Activated CD8-positive, alpha-beta T cell treated with anti-CD3 and anti-CD28 coated beads, Interleukin-2, amount 10 ng/mL, durations not matched to agents 7 days and 5 days (primary cell): ENCODE results near the gene PLEKHF1. TPM values are rescaled to one million over a fixed set of nuclear protein-coding genes. Genes with fewer than 3 reads are reported as not detected.
"Not testable (repeated sequence)": the region's sequence is repeated elsewhere in the genome, so short reads cannot be mapped to it uniquely, and the experiment has no call there.

Source experiments
- ATAC-seq: fragments of 150-1000 bp; cut with Tn5 transposase; one replicate; pipeline ENCODE4 v1.10.0; 2021; ENCODE audit warnings: moderate library complexity
- CTCF ChIA-PET: fragments of 350-600 bp; sonication (Branson Sonifier 250); formaldehyde crosslinking; loops from one replicate; lab custom pipeline; 2021; ENCODE audit warnings: antibody characterized with exemption; lab: Charles Lee
- POLR2A ChIA-PET: fragments of 350-600 bp; sonication (Branson Sonifier 250); formaldehyde crosslinking; loops from one replicate; lab custom pipeline; 2021; ENCODE audit warnings: antibody characterized with exemption; lab: Charles Lee
- DNase-seq: peaks from one replicate; pipeline ENCODE4 v3.0.0-alpha.2; 2020
- H3K27ac Mint-ChIP-seq: one replicate; pipeline ENCODE4 v1.8.0; 2021; ENCODE audit warnings: mild to moderate bottlenecking, mixed read lengths
- H3K27me3 Mint-ChIP-seq: one replicate; pipeline ENCODE4 v1.8.0; 2021; ENCODE audit warnings: low read depth, mixed read lengths
- H3K36me3 Mint-ChIP-seq: one replicate; pipeline ENCODE4 v1.8.0; 2021; ENCODE audit warnings: low read depth, mixed read lengths
- H3K4me1 Mint-ChIP-seq: one replicate; pipeline ENCODE4 v1.8.0; 2021; ENCODE audit warnings: low read depth, mixed read lengths
- H3K4me3 Mint-ChIP-seq: one replicate; pipeline ENCODE4 v1.8.0; 2021; ENCODE audit warnings: mild to moderate bottlenecking, mixed read lengths
- H3K9me3 Mint-ChIP-seq: one replicate; pipeline ENCODE4 v1.8.0; 2022; ENCODE audit warnings: mixed read lengths; ENCODE audit not compliant: insufficient read depth
- total RNA-seq, 2 experiments: library from RNA; stranded (reverse); gene quantifications; one replicate each; pipeline ENCODE4 v1.2.3, GENCODE V29; 2021

The PLEKHF1 gene
- total RNA-seq, 2 experiments from 2014 or later: 46.0 to 47.7 TPM

- ATAC-seq (no peak), DNase-seq (no peak)
- Mint-ChIP-seq H3K27me3 (peaks cover 3% of the 10 kb centered on the region), H3K4me3 (peak overlapping the region; percentile 81), H3K36me3 (no peaks in the 10 kb centered on the region), H3K27ac (peak overlapping the region; percentile 95), H3K4me1 (peaks cover 69% of the 10 kb centered on the region), H3K9me3 (no peaks in the 10 kb centered on the region)
- POLR2A ChIA-PET: interaction anchor here (1.7 to 10.9 kb wide), 4 partner anchors 18 to 90 kb away, joined by 6 to 96 read pairs (median 15); partner anchors contain the start of genes PLEKHF1 and POP4
- CTCF ChIA-PET: interaction anchor here (0.8 to 8.6 kb wide), 9 partner anchors 10 to 96 kb away, joined by 3 to 90 read pairs (median 5); partner anchors contain the start of genes C19orf12, PLEKHF1 and POP4
Measured at GRCh38 chr19:29624489-29625185, 40.6 kb upstream of the PLEKHF1 start.

DNA sequence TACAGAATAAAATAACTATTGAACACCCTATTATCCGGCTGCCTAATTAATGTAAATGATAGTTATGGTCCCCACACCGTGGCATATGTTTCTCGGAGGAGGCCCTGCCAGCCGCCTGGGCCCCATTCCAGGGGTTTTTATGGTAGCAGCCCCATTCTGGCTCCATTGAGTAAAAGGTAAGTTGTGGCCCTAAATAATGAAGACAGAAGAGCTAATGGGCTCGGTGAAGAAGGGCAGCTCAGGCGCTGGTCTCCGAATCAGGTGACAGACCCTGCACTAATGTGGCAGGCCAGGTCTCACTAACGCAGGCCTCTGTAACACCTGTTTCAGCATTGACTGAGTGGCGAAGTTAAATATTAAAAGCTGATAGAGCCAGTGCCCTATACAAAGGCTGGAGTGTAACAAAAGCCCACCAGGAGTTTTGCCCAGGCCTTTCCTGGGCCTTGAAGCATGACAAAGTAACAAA lies 40.0 kb upstream of the PLEKHF1 start:
- Mint-ChIP-seq H3K4me3 (peak overlapping the region; percentile 81), H3K27ac (peak overlapping the region; percentile 43), H3K36me3 (no peaks in the 10 kb centered on the region), H3K27me3 (peaks cover 3% of the 10 kb centered on the region), H3K9me3 (no peaks in the 10 kb centered on the region), H3K4me1 (peaks cover 66% of the 10 kb centered on the region)
- no peak for ATAC-seq
- ChIA-PET POLR2A (interaction anchor here (10.9 kb wide), 1 partner anchor 19 kb away, joined by 96 read pairs; the partner anchor contains the start of gene POP4), CTCF (interaction anchor here (1.0 to 1.3 kb wide), 3 partner anchors 15 to 95 kb away, joined by 3 to 6 read pairs (median 4); partner anchors contain the start of gene POP4)
- DNase-seq: no peak

- no peak for DNase-seq
- peaks cover 54% of the 10 kb centered on the region for H3K4me1 Mint-ChIP-seq
- H3K36me3 Mint-ChIP-seq: no peaks in the 10 kb centered on the region
- H3K9me3 Mint-ChIP-seq: no peaks in the 10 kb centered on the region
- H3K27me3 Mint-ChIP-seq: no peaks in the 10 kb centered on the region
- CTCF ChIA-PET: interaction anchor here (1.1 kb wide), 1 partner anchor 16 kb away, joined by 3 read pairs; no protein-coding TSS in a partner anchor
- no peak overlapping the region for H3K27ac Mint-ChIP-seq
- no peak overlapping the region for H3K4me3 Mint-ChIP-seq
- ATAC-seq: no peak
- POLR2A ChIA-PET: interaction anchor here (10.9 kb wide), 1 partner anchor 20 kb away, joined by 96 read pairs; the partner anchor contains the start of gene POP4
Measured at GRCh38 chr19:29626386-29626785, 38.9 kb upstream of the PLEKHF1 start.

DNA sequence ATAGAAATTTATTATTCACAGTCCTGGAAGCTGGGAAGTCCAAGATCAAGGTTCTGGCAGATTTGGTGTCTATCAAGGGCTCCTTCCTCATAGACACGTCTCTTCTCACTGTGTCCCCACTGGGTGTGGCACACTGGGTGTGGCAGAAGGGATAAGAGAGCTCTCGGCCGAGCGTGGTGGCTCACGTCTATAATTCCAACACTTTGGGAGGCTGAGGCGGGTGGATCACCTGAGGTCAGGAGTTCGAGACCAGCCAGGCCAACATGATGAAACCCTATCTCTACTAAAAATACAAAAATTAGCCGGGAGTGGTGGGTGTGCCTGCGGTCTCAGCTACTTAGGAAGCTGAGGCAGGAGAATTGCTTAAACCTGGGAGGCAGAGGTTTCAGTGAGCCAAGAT lies 38.4 kb upstream of the PLEKHF1 start:
- not testable (repeated sequence) for H3K27ac Mint-ChIP-seq, H3K9me3 Mint-ChIP-seq, H3K27me3 Mint-ChIP-seq, H3K36me3 Mint-ChIP-seq, H3K4me3 Mint-ChIP-seq, DNase-seq, ATAC-seq
- H3K4me1 Mint-ChIP-seq: peaks cover 50% of the 10 kb centered on the region
- ChIA-PET CTCF (interaction anchor here (1.1 to 1.4 kb wide), 2 partner anchors 16 to 40 kb away, joined by 3 to 5 read pairs; no protein-coding TSS in a partner anchor), POLR2A (interaction anchor here (0.6 to 10.9 kb wide), 5 partner anchors 15 to 35 kb away, joined by 3 to 96 read pairs (median 3); partner anchors contain the start of gene POP4)

DNA sequence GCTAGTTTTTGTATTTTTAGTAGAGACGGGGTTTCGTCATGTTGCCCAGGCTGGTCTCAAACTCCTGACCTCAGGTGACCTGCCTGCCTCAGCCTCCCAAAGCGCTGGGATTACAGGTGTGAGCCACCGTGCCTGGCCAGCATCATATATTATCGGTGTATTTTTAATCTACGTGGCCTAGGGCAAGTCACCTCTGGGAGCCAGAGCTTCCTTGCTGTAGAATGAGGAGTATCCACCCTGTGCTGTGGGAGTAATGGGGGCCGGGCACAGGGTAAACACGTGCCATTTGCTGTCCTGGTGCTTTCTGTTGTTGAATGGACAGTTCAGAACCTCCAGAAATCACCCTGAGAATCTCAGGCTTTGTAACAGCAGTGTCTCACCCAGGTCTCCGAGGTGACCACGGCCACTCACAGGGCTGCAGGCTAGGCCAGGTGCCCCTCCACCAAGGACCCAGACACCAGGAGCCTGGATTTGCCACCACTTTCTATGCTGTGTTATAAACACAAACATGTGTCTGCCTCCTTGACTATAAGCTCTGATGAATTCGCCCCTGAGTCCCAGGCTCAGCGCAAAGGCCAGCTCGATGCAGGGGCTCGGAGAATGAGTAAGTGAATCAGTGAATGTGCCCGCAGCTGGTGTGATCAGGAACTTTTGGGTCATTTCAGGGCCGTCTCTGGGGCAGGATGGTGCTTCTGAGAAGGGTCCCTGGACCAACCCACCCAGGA lies 36.4 kb upstream of the PLEKHF1 start:
- ATAC-seq: no peak
- H3K27me3 Mint-ChIP-seq: no peaks in the 10 kb centered on the region

GRCh38 chr19:29629836-29630534 lies 35.3 kb upstream of the PLEKHF1 start:
- no peaks in the 10 kb centered on the region for H3K9me3 Mint-ChIP-seq
- peaks cover 18% of the 10 kb centered on the region for H3K4me1 Mint-ChIP-seq
- CTCF ChIA-PET: no interaction called here
- H3K27me3 Mint-ChIP-seq: no peaks in the 10 kb centered on the region
- H3K36me3 Mint-ChIP-seq: no peaks in the 10 kb centered on the region
- no peak overlapping the region for H3K27ac Mint-ChIP-seq
- no peak overlapping the region for H3K4me3 Mint-ChIP-seq
- DNase-seq: no peak
- ATAC-seq: no peak
- POLR2A ChIA-PET: interaction anchor here (1.8 kb wide), 1 partner anchor 36 kb away, joined by 4 read pairs; the partner anchor contains the start of gene PLEKHF1

More for the DNA sequence above, 36.4 kb upstream of the PLEKHF1 start:
- no peaks in the 10 kb centered on the region for H3K36me3 Mint-ChIP-seq
- no peak for DNase-seq
- H3K4me1 Mint-ChIP-seq: peaks cover 30% of the 10 kb centered on the region
- ChIA-PET POLR2A (interaction anchor here (1.8 kb wide), 1 partner anchor 37 kb away, joined by 4 read pairs; the partner anchor contains the start of gene PLEKHF1), CTCF (interaction anchor here (1.2 kb wide), 1 partner anchor 87 kb away, joined by 3 read pairs; no protein-coding TSS in a partner anchor)
- H3K4me3 Mint-ChIP-seq: no peak overlapping the region
- no peak overlapping the region for H3K27ac Mint-ChIP-seq
- H3K9me3 Mint-ChIP-seq: no peaks in the 10 kb centered on the region

DNA sequence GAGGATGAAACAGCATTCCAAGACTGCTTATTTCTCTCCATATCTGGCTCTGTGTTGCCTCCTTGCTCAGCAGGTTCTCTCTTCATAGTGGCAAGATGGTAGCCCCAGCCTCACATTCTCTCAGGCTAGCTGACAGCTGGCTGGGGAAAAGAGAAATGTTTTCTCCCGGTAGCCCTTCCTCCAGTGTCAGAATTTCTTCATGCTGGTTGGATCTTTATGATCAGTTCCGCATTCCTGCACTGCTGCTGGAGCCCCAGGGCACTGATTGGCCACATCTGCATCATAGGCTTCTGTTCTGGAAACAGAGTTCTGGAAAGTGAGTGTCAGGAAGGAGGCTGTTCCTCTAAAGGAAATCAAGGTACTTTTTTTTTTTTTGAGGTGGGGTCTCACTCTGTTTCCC lies 34.6 kb upstream of the PLEKHF1 start:
- DNase-seq (no peak), ATAC-seq (no peak)
- ChIA-PET POLR2A (interaction anchor here (1.8 kb wide), 1 partner anchor 35 kb away, joined by 4 read pairs; the partner anchor contains the start of gene PLEKHF1), CTCF (no interaction called here)
- Mint-ChIP-seq H3K4me1 (peaks cover 12% of the 10 kb centered on the region), H3K36me3 (no peaks in the 10 kb centered on the region), H3K27ac (no peak overlapping the region), H3K27me3 (no peaks in the 10 kb centered on the region), H3K4me3 (no peak overlapping the region), H3K9me3 (no peaks in the 10 kb centered on the region)

DNA sequence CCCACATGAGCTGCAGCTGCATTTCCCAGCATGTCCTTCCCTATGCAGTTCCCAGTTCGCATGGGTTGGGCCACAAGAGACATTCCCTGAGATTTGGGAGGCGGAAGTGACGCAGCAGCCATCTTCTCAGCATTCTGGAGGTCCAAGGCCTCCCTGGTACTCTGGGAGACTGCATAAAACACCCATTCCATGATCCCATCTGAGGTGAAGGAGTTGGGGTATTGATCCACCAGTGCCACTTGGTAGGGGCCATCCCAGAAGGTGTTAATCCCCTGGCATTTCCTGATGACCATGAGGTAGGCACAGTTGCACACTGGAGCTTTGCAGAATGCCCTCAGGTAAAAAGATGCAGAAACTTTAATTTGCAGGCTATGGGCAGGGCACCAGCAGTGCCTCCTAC lies 33.8 kb upstream of the PLEKHF1 start:
- no peak for ATAC-seq
- POLR2A ChIA-PET: no interaction called here
- peaks cover 10% of the 10 kb centered on the region for H3K4me1 Mint-ChIP-seq
- no peaks in the 10 kb centered on the region for H3K27me3 Mint-ChIP-seq
- H3K4me3 Mint-ChIP-seq: no peak overlapping the region
- DNase-seq: no peak
- CTCF ChIA-PET: no interaction called here
- H3K27ac Mint-ChIP-seq: no peak overlapping the region
- no peaks in the 10 kb centered on the region for H3K9me3 Mint-ChIP-seq
- no peaks in the 10 kb centered on the region for H3K36me3 Mint-ChIP-seq

GRCh38 chr19:29634002-29634401 lies 31.3 kb upstream of the PLEKHF1 start:
- ChIA-PET CTCF (interaction anchor here (1.0 to 2.0 kb wide), 3 partner anchors 14 to 83 kb away, joined by 3 to 7 read pairs (median 6); no protein-coding TSS in a partner anchor), POLR2A (no interaction called here)
- Mint-ChIP-seq H3K27ac (no peak overlapping the region), H3K4me3 (no peak overlapping the region), H3K27me3 (no peaks in the 10 kb centered on the region), H3K9me3 (no peaks in the 10 kb centered on the region), H3K36me3 (no peaks in the 10 kb centered on the region), H3K4me1 (no peaks in the 10 kb centered on the region)
- ATAC-seq (no peak), DNase-seq (no peak)

DNA sequence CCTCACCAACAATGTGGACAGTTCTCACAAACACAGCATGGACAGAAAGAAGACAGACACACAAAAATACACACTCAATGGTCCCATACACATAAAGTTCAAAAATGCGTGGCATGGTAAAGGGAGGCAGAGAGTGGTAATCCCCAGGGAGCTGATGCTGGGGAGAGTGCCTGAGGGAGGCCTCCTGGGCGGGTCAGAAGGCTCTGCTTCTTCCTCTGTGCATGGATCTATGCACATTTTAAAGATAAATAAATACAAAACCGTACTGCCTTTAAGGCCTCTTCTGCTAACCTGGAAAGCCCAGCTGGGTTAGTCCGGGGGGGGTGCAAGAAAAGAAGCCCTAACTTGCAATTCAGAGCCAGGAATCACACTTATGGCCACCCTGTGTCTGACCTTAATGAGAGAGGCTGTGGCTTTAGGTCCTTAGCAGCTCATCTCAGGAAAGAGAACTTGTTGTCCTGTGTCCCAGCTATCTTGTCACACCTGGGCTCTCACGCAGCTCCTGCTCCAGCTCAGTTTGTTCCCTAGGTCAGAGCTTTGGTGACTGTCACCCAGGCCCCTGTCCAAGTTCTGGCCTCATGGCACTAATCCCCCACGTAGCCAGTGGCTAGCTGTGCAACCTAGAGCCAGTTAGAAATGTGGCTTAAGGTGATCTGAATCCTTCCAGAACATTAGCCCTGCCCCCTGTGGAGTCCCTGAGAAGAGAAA lies 30.7 kb upstream of the PLEKHF1 start:
- ATAC-seq (no peak), DNase-seq (no peak)
- H3K36me3 Mint-ChIP-seq: no peaks in the 10 kb centered on the region
- no peaks in the 10 kb centered on the region for H3K4me1 Mint-ChIP-seq
- no peak overlapping the region for H3K4me3 Mint-ChIP-seq
- H3K9me3 Mint-ChIP-seq: no peaks in the 10 kb centered on the region
- CTCF ChIA-PET: interaction anchor here (1.0 to 2.0 kb wide), 3 partner anchors 14 to 82 kb away, joined by 3 to 7 read pairs (median 6); no protein-coding TSS in a partner anchor
- no peaks in the 10 kb centered on the region for H3K27me3 Mint-ChIP-seq
- POLR2A ChIA-PET: no interaction called here
- no peak overlapping the region for H3K27ac Mint-ChIP-seq
